Measurements from ENCODE around the gene TNFAIP3.

The TNFAIP3 gene

DNA sequence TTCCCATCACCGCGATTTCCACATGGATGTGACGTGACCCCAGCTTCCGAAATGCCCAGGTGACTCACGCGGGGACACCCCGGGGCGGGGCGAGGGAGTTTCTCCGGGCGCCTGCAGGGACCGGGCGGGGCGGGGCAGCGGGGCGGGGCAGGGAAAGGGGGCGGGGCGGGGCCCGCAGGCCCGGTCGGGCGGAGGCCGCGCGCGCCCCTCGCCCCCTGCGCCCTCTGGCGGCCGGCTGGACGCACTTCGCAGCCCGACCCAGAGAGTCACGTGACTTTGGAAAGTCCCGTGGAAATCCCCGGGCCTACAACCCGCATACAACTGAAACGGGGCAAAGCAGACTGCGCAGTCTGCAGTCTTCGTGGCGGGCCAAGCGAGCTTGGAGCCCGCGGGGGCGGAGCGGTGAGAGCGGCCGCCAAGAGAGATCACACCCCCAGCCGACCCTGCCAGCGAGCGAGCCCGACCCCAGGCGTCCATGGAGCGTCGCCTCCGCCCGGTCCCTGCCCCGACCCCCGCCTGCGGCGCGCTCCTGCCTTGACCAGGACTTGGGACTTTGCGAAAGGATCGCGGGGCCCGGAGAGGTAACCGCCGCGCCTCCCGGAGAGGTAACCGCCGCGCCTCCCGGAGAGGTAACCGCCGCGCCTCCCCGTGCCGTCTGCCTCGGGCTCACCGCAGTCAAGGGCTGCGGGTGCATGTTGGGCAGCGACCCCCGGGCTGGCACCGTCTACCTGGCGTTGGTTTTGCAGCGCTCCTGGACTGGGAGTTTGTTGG is at the start of gene TNFAIP3:
TSS of gene TNFAIP3 (plus strand) at position 346 of the 771 bp plus-strand sequence. CDS start 3,969 bp downstream, outside the sequence.
- H3K27me3 Mint-ChIP-seq: no peaks in the 10 kb centered on the region
- peak within 1 kb of the TSS; percentile 96 for H3K27ac Mint-ChIP-seq
- peaks cover 66% of the 10 kb centered on the region for H3K4me1 Mint-ChIP-seq (ENCODE audit: low read depth)
- peak within 1 kb of the TSS; percentile 95 for H3K4me3 Mint-ChIP-seq
- peaks cover 51% of the 10 kb centered on the region for H3K36me3 Mint-ChIP-seq (ENCODE audit: low read depth)
- H3K9me3 Mint-ChIP-seq: peaks cover 3% of the 10 kb centered on the region

- Mint-ChIP-seq H3K27ac (peak overlapping the region; percentile 77), H3K9me3 (no peaks in the 10 kb centered on the region), H3K4me3 (no peak overlapping the region), H3K27me3 (no peaks in the 10 kb centered on the region), H3K4me1 (ENCODE audit: low read depth) (peaks cover 83% of the 10 kb centered on the region), H3K36me3 (ENCODE audit: low read depth) (peaks cover 5% of the 10 kb centered on the region)
Observed at GRCh38 chr6:137818440-137818839, 48.6 kb upstream of the TNFAIP3 start.

GRCh38 chr6:137819740-137820139 is 47.3 kb upstream of the TNFAIP3 start:
- Mint-ChIP-seq H3K27me3 (no peaks in the 10 kb centered on the region), H3K9me3 (no peaks in the 10 kb centered on the region), H3K36me3 (ENCODE audit: low read depth) (peaks cover 9% of the 10 kb centered on the region), H3K4me1 (ENCODE audit: low read depth) (peaks cover 91% of the 10 kb centered on the region), H3K4me3 (peak overlapping the region; percentile 58), H3K27ac (peak overlapping the region; percentile 88)

- peaks cover 9% of the 10 kb centered on the region for H3K36me3 Mint-ChIP-seq (ENCODE audit: low read depth)
- no peaks in the 10 kb centered on the region for H3K27me3 Mint-ChIP-seq
- H3K27ac Mint-ChIP-seq: peak overlapping the region; percentile 88
- peaks cover 96% of the 10 kb centered on the region for H3K4me1 Mint-ChIP-seq (ENCODE audit: low read depth)
- H3K4me3 Mint-ChIP-seq: no peak overlapping the region
- no peaks in the 10 kb centered on the region for H3K9me3 Mint-ChIP-seq
Observed at GRCh38 chr6:137820425-137820824, 46.6 kb upstream of the TNFAIP3 start.

DNA sequence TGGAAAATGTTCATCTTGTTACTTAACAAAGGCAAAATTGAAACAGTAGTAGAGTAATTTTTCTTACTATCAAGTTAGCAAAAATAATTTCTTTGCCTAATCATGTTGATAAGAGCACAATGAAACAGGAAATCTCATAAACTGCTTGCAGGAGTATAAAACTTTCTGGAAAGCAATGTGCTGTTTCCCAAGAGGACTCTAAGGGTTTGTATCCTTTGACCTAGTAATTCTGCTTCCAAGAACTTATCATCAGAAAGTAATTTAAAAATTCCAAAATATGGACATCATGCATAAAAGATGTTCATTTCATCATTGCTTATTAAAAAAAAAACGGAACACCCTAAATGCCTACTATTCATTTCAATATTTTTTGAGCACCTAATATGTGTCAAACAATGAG is 46.1 kb upstream of the TNFAIP3 start:
- peaks cover 96% of the 10 kb centered on the region for H3K4me1 Mint-ChIP-seq (ENCODE audit: low read depth)
- no peaks in the 10 kb centered on the region for H3K9me3 Mint-ChIP-seq
- H3K36me3 Mint-ChIP-seq (ENCODE audit: low read depth): peaks cover 9% of the 10 kb centered on the region
- no peaks in the 10 kb centered on the region for H3K27me3 Mint-ChIP-seq
- peak overlapping the region; percentile 59 for H3K4me3 Mint-ChIP-seq
- H3K27ac Mint-ChIP-seq: peak overlapping the region; percentile 76

GRCh38 chr6:137821491-137821890 is 45.6 kb upstream of the TNFAIP3 start:
- no peaks in the 10 kb centered on the region for H3K9me3 Mint-ChIP-seq
- H3K27ac Mint-ChIP-seq: peak overlapping the region; percentile 76
- H3K27me3 Mint-ChIP-seq: no peaks in the 10 kb centered on the region
- peaks cover 96% of the 10 kb centered on the region for H3K4me1 Mint-ChIP-seq (ENCODE audit: low read depth)
- peak overlapping the region; percentile 59 for H3K4me3 Mint-ChIP-seq
- peaks cover 9% of the 10 kb centered on the region for H3K36me3 Mint-ChIP-seq (ENCODE audit: low read depth)

DNA sequence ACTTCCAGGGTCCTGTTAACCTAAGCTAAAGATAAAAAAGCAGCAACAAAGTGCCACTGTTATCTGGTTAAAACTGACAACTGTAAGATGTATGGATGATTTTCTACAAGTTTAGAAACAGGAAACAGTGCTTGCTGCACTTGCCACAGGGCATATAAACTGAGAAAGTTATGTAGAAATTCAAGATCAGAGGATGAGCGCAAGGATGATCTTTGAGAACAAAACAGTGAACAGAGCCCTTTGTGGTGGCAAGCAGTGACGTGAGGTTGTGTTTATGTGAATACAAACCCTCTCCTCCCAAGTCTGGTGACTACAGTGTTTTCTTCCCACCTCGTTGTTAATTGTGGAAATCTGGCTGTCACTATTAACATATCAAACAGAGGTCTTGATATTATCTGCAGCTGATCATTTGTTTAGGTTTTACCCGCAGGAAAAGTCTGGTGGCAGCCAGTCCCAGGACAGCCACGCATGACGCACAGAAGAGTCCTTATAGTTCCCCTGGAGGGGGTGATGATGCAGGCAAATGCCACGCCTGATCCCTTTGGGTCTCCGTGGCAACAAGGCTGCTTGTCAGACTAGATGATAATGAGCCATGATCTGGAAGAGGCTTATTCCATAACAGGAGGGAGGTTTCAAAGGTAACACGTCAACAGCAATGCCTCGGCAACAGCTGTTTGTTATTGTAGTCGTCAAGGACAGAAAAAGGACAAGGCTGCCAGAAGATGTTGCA is 43.1 kb upstream of the TNFAIP3 start:
- Mint-ChIP-seq H3K36me3 (ENCODE audit: low read depth) (peaks cover 9% of the 10 kb centered on the region), H3K27ac (peak overlapping the region; percentile 88), H3K4me1 (ENCODE audit: low read depth) (peaks cover 99% of the 10 kb centered on the region), H3K27me3 (no peaks in the 10 kb centered on the region), H3K4me3 (peak overlapping the region; percentile 76), H3K9me3 (no peaks in the 10 kb centered on the region)

GRCh38 chr6:137824556-137824879 is 42.5 kb upstream of the TNFAIP3 start:
- Mint-ChIP-seq H3K9me3 (no peaks in the 10 kb centered on the region), H3K36me3 (ENCODE audit: low read depth) (peaks cover 9% of the 10 kb centered on the region), H3K4me1 (ENCODE audit: low read depth) (peaks cover 99% of the 10 kb centered on the region), H3K4me3 (peak overlapping the region; percentile 76), H3K27ac (peak overlapping the region; percentile 88), H3K27me3 (no peaks in the 10 kb centered on the region)

DNA sequence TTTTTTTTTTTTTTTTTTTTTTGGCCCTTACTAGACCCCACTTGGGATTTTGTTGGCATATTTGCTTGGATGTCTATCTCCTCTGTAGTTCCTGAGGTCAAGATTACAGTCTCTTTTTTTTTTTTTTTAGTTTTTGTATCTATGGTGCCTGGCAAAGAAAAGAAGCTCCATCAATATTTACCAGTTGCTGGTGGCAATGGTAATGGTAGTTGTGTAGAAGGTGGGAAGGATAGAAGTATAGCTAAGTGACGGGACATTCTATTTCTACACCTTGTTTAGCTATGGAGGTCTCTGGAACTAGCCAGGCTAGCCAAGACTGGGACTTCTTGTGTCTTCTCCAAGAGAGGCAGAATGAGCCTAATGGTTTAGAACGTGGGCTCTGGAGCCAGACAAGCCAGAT is 42.2 kb upstream of the TNFAIP3 start:
- no peaks in the 10 kb centered on the region for H3K27me3 Mint-ChIP-seq
- H3K9me3 Mint-ChIP-seq: no peaks in the 10 kb centered on the region
- H3K36me3 Mint-ChIP-seq (ENCODE audit: low read depth): peaks cover 9% of the 10 kb centered on the region
- H3K4me1 Mint-ChIP-seq (ENCODE audit: low read depth): peaks cover 99% of the 10 kb centered on the region
- peak overlapping the region; percentile 88 for H3K27ac Mint-ChIP-seq
- H3K4me3 Mint-ChIP-seq: peak overlapping the region; percentile 76

DNA sequence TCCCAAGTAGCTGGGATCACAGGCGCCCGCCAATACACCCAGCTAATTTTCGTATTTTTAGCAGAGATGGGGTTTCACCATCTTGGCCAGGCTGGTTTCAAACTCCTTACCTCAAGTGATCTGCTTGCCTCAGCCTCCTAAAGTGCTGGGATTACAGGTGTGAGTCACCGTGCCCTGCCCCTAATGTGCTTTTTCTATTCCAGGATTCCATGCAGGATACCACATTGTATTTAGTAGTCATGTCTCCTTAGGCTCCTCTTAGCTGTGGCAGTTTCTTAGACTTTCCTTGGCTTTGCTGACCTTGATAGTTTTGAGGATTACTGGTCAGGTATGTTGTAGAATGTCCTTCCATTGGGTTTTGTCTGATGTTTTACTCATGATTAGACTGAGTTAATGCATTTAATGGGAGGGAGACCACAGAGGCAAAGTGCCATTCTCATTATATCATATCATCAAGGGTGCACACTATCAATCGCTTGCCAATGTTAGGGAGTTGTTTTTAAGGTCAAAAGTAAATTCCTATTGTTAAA is 39.6 kb upstream of the TNFAIP3 start:
- peaks cover 8% of the 10 kb centered on the region for H3K36me3 Mint-ChIP-seq (ENCODE audit: low read depth)
- H3K4me3 Mint-ChIP-seq: peak overlapping the region; percentile 74
- H3K9me3 Mint-ChIP-seq: no peaks in the 10 kb centered on the region
- H3K4me1 Mint-ChIP-seq (ENCODE audit: low read depth): peaks cover 99% of the 10 kb centered on the region
- peak overlapping the region; percentile 97 for H3K27ac Mint-ChIP-seq
- no peaks in the 10 kb centered on the region for H3K27me3 Mint-ChIP-seq

GRCh38 chr6:137827977-137828810 is 38.9 kb upstream of the TNFAIP3 start:
- peaks cover 8% of the 10 kb centered on the region for H3K36me3 Mint-ChIP-seq (ENCODE audit: low read depth)
- H3K4me1 Mint-ChIP-seq (ENCODE audit: low read depth): peaks cover 99% of the 10 kb centered on the region
- H3K9me3 Mint-ChIP-seq: no peaks in the 10 kb centered on the region
- H3K4me3 Mint-ChIP-seq: peak overlapping the region; percentile 74
- no peaks in the 10 kb centered on the region for H3K27me3 Mint-ChIP-seq
- peak overlapping the region; percentile 97 for H3K27ac Mint-ChIP-seq

- peak overlapping the region; percentile 97 for H3K27ac Mint-ChIP-seq
- H3K36me3 Mint-ChIP-seq (ENCODE audit: low read depth): peaks cover 5% of the 10 kb centered on the region
- H3K9me3 Mint-ChIP-seq: no peaks in the 10 kb centered on the region
- peaks cover 84% of the 10 kb centered on the region for H3K4me1 Mint-ChIP-seq (ENCODE audit: low read depth)
- H3K4me3 Mint-ChIP-seq: peak overlapping the region; percentile 74
- H3K27me3 Mint-ChIP-seq: no peaks in the 10 kb centered on the region
Observed at GRCh38 chr6:137829641-137830083, 37.4 kb upstream of the TNFAIP3 start.

GRCh38 chr6:137830511-137830911 is 36.5 kb upstream of the TNFAIP3 start:
- peak overlapping the region; percentile 69 for H3K4me3 Mint-ChIP-seq
- peaks cover 4% of the 10 kb centered on the region for H3K36me3 Mint-ChIP-seq (ENCODE audit: low read depth)
- peaks cover 76% of the 10 kb centered on the region for H3K4me1 Mint-ChIP-seq (ENCODE audit: low read depth)
- H3K27ac Mint-ChIP-seq: peak overlapping the region; percentile 97
- no peaks in the 10 kb centered on the region for H3K27me3 Mint-ChIP-seq
- H3K9me3 Mint-ChIP-seq: no peaks in the 10 kb centered on the region

GRCh38 chr6:137832110-137832509 is 34.9 kb upstream of the TNFAIP3 start:
- no peaks in the 10 kb centered on the region for H3K9me3 Mint-ChIP-seq
- peaks cover 4% of the 10 kb centered on the region for H3K36me3 Mint-ChIP-seq (ENCODE audit: low read depth)
- H3K27ac Mint-ChIP-seq: peak overlapping the region; percentile 82
- H3K4me3 Mint-ChIP-seq: peak overlapping the region; percentile 35
- peaks cover 60% of the 10 kb centered on the region for H3K4me1 Mint-ChIP-seq (ENCODE audit: low read depth)
- H3K27me3 Mint-ChIP-seq: no peaks in the 10 kb centered on the region
